Superior temporal gyrus (tissue), 1 donor: ENCODE measurements around the gene SUPT3H.

Experiments
- DNase-seq: peaks from one replicate; pipeline ENCODE4 v3.0.0-alpha.2; 2016; ENCODE audit errors: extremely low spot score

SUPT3H gene

GRCh38 chr6:44842616-44843015 lies 535.1 kb downstream of the SUPT3H start:
- no peak for DNase-seq

DNA sequence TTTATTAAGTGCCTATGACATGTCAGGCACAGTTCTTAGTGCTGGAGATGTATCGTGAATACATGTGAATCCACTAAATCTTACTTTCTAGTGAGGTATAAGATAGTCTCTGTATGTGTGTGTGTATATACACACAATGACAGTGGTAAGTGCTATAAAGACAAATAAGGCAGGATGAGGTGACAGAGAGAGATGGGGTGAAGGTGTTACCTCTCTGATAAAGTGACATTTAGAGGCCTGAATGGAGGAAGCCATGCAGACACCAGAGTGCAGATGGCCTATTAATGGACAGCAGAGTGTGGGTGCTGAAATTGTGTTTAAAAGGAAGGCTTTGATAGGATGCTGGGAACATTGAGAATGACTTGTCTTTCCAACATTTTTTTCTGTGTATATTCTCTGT lies 535.9 kb downstream of the SUPT3H start:
- no peak for DNase-seq

DNA sequence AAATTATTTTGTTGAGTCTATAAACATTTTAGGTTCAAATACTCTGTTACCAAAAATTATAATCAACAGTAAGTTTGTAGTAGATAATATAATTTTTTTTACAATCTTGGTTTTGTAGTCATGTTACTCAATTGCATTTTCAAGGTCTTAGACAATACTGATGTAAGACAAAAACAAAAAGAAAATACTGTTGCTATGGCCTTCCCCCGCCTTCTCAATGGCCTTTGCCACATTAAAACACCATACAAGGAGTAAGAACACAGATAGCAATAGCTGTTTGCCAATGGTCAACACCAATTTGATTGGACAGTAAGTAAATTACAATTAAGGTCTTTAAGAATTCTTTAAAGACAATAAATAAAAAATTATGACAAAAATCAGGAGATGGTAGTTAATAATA lies 540.0 kb downstream of the SUPT3H start:
- no peak for DNase-seq

DNA sequence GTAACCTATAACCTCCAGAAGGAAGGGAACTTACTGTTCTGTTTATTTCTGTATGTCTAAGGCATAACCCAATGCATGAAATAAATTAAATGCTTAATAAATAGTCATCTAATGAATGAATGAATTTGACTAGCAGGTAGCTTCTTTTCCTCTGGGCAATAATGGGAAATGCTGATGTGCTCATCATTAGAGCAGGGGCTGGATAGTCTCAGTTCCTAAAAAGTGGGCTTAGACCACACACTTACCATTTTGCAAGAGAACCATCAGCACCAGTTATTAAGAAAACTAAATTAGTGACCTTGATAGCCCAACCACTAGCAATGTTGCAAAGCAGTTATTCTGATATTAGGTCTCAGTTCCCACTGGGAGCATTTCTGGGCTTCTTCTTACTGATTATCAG lies 540.5 kb downstream of the SUPT3H start:
- no peak for DNase-seq

- DNase-seq = no peak
Observed at GRCh38 chr6:44833248-44833647, 544.5 kb downstream of the SUPT3H start.

DNA sequence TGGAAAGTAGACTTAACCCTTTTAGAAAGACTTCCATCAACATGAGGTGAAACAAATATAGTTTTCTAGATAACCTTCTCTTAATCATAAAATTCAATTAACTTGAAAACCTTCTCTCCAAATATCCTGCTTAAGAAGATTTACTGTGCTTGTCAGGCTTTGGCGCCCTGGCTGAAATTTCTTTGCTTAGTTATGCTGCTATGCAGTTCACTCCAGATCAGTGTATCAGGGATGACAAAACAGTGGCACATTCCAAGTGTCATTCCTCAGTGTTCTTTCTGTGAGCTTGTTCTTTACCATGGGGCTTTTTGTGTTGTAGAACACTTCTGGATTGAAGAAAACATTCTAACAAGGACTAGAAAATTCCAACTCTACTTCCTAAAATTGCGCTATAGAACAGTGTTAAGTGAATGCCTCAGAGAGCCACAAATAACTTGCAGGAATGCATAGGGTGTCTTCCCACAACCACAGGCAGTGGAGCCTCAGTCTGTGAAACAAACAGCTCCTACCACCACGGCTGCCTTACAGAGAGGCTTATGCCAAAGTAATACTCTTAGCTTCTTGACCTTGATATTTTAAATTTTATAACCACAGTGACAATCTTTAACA lies 546.6 kb downstream of the SUPT3H start:
- no peak for DNase-seq

DNA sequence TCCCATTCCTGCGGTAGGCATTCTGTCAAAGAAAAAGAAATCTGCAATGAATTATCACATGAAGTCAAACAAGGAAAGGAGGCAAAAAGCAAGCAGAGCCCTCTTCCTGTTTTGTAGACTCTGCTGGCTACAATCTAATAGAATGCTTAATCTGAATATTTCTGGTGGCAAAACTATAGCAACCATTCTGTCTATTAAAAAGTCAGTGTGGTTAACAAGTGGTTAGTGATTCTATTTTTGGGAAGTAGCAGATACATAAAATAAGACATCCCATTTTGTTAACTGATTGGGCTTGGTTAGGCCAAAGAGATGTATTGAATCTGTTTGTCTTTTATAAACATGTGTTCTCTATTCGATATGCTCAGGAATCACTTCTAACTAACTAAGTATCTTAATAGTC lies 547.9 kb downstream of the SUPT3H start:
- DNase-seq = no peak

DNA sequence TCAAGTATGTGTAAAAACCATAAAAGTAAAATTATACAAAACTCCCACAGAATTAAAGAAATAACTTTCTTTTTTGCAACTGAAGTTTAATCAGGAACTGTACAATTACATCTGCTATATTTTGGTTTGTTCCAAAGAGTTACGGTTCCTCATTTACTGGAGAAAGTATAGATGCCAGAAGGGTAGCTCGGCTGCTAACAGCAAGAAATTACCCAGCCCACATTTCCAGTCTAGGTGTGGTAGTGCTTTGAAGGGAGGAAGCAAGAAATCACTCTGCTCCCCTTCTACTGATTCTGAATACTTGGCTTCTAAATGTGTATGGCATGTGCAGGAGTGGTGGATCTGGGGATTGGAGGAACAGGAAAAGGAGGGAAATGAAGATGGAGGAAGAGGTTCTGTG lies 549.0 kb downstream of the SUPT3H start:
- no peak for DNase-seq

- DNase-seq = no peak
Observed at GRCh38 chr6:44826025-44826676, 551.6 kb downstream of the SUPT3H start.

- DNase-seq = no peak
Observed at GRCh38 chr6:44825273-44825672, 552.5 kb downstream of the SUPT3H start.

GRCh38 chr6:44824567-44824966 lies 553.2 kb downstream of the SUPT3H start:
- DNase-seq = no peak

DNA sequence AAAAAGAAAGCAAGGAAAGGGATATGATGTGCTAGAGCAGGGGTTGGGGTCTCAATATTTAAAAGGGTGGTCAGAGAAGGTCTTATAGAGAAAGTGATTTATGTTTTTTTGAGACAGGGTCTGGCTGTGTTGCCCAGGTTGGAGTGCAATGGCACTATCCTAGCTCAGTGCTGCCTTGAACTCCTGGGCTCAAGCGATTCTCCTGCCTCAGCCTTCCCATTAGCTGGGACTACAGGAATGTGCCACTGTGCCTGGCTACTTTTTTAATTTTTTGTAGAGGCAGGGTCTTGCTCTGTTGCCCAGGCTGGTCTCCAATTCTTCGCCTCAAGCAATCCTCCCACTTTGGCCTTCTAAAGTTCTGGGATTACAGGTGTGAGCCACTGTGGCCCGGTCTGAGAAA lies 557.0 kb downstream of the SUPT3H start:
- DNase-seq = no peak

- no peak for DNase-seq
Observed at GRCh38 chr6:44820321-44820720, 557.4 kb downstream of the SUPT3H start.

GRCh38 chr6:44811456-44811855 lies 566.3 kb downstream of the SUPT3H start:
- DNase-seq = no peak

- no peak for DNase-seq
Observed at GRCh38 chr6:44809258-44809657, 568.5 kb downstream of the SUPT3H start.

- no peak for DNase-seq
Observed at GRCh38 chr6:44808148-44808547, 569.6 kb downstream of the SUPT3H start.

DNA sequence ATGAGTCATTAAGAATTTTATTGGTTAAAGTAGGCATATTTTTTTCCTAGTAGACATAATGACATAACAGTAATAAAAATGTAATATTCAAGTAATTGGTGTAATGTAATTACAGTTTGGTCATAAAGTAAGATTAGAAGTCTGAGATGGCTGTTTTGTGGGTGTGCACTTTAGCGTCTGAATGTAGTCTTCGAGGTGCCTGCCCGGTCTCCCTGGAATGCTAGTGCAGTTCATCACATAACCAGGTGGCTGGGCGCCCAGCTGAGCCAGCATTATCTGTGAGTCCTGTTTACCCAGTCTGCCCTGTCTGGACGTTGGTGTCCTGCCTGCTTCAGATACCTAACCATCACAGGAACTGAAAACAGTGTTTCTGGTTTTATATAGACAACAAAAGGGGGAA lies 571.1 kb downstream of the SUPT3H start:
- no peak for DNase-seq

- no peak for DNase-seq
Observed at GRCh38 chr6:44805238-44805846, 572.4 kb downstream of the SUPT3H start.

- no peak for DNase-seq
Observed at GRCh38 chr6:44804546-44805159, 573.1 kb downstream of the SUPT3H start.

DNA sequence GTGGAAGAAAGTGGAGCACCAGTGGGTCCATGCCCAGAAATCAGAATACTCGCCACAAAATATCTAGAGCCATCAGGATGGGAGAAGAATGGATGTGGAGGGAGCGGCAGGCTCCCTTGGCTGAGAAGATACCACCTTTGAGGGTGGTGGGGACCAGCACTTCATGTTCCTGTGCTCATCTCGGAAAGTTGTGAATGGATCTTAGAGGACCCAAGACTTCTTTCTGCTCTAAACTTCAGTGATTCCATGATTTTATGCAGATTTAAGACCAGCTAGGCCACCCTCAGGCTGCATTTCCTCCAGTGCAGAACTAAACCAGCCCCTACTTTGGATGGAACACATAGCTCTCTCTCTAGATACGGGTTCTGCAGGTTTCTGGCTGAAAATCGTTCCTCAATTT lies 573.7 kb downstream of the SUPT3H start:
- DNase-seq = no peak

- no peak for DNase-seq
Observed at GRCh38 chr6:44800784-44801592, 576.7 kb downstream of the SUPT3H start.

DNA sequence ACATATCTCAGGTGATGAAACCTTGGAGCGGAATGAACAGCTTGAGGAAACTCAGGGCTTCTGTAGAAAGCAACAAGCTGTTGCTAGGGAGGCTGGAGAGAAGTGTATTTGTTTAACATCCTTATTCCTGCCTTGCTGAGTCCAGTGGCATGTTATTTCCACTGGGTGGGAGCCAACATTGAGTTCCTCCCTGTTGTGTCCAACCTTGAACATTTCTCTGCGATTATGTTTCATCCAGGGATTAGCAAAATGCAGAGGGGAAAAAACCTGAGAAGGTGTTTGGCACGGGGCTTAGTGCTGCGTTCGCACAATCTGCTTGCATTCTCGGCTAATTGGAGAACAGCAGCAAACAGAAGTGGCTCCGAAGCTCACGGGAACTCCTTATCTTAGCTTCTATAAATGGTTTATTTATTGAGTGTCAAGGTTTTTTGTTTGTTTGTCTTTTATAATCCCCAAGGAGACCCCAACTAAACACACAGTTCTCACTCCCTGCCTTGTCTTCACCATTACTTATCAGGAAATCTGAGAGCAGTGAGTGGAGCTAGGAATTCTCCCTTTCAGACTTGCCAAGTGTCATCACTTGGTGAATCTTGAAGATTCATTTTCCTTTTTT lies 577.5 kb downstream of the SUPT3H start:
- no peak for DNase-seq
